Endothelial cell of umbilical vein (primary cell): Measurements from ENCODE around the gene ITPRIPL2. TPM values are rescaled to one million over a fixed set of nuclear protein-coding genes. Genes with fewer than 3 reads are reported as not detected.

Source experiments
- BruUV-seq: library from RNA; stranded (reverse); fragments of 400-500 nt; replicated peaks from 2 replicates; lab custom pipeline; 2021; lab: Mats Ljungman, UMichigan
- CTCF ChIA-PET: fragments of 300-600, 350-600 bp; sonication (Branson Sonifier 250); formaldehyde crosslinking; loops from one replicate; lab custom pipeline; 2021; ENCODE audit warnings: antibody characterized with exemption, inconsistent platforms; lab: Charles Lee
- POLR2A ChIA-PET: fragments of 300-600, 350-600 bp; sonication (Branson Sonifier 250); formaldehyde crosslinking; loops from one replicate; lab custom pipeline; 2021; ENCODE audit warnings: antibody characterized with exemption, inconsistent platforms; lab: Charles Lee
- DNase-seq: peaks from one replicate; pipeline ENCODE4 v3.0.0-alpha.2; 2011; ENCODE audit warnings: low read depth, low spot score
- FAIRE-seq: peaks from 2 replicates; lab custom pipeline; 2011; peaks lifted over from hg19 to GRCh38; lab: Jason Lieb, UNC
- H2AFZ ChIP-seq: 2 replicates; pipeline ENCODE4 v1.6.0; 2012; ENCODE audit warnings: low read depth, low read length, control low read depth, inconsistent platforms
- H3K27ac ChIP-seq: 2 replicates; pipeline ENCODE4 v1.5.1; 2011; ENCODE audit warnings: low read depth, mild to moderate bottlenecking, control low read depth, low read length, moderate library complexity; ENCODE audit not compliant: insufficient read depth
- H3K27me3 ChIP-seq, 2 experiments: 2 replicates each; pipeline versions ENCODE4 v1.6.0 to v1.6.1; 2011; ENCODE audit warnings: low read length in 2 of 2, mixed read lengths in 1 of 2; ENCODE audit not compliant: control insufficient read depth in 2 of 2, insufficient read depth in 2 of 2
- H3K36me3 ChIP-seq, 2 experiments: 2 replicates in 1 of 2; 3 replicates in 1 of 2; pipeline ENCODE4 v1.5.1; 2011; ENCODE audit warnings: low read length in 2 of 2, mild to moderate bottlenecking in 1 of 2, moderate library complexity in 1 of 2; ENCODE audit not compliant: control insufficient read depth in 2 of 2, insufficient read depth in 2 of 2; ENCODE audit errors: extremely low read depth in 1 of 2
- H3K4me1 ChIP-seq: 3 replicates; pipeline ENCODE4 v1.5.1; 2011; ENCODE audit warnings: mild to moderate bottlenecking, low read length; ENCODE audit not compliant: control insufficient read depth, insufficient read depth; ENCODE audit errors: extremely low read depth
- H3K4me2 ChIP-seq: 2 replicates; pipeline ENCODE4 v1.6.1; 2011; ENCODE audit warnings: low read length, control low read depth, mixed read lengths; ENCODE audit not compliant: insufficient read depth
- H3K4me3 ChIP-seq, 3 experiments: fragments of 200-600 bp in 1 of 3; sonication (generic), shearing (Covaris generic) in 1 of 3; replicated peaks in 1 of 3; 2 replicates each; pipeline ENCODE4 v1.5.1; 2011 to 2016; ENCODE audit warnings: control low read depth in 3 of 3, low read length in 3 of 3, mild to moderate bottlenecking in 2 of 3, inconsistent platforms in 1 of 3, low read depth in 1 of 3, moderate library complexity in 1 of 3; ENCODE audit not compliant: insufficient read depth in 1 of 3
- H3K79me2 ChIP-seq: 2 replicates; pipeline ENCODE4 v1.6.0; 2012; ENCODE audit warnings: low read length, inconsistent platforms; ENCODE audit not compliant: control insufficient read depth, insufficient read depth
- H3K9ac ChIP-seq: replicated peaks from 2 replicates; pipeline ENCODE3; 2011; ENCODE audit warnings: low read length, control low read depth; ENCODE audit not compliant: insufficient read depth; ENCODE audit errors: extremely low read depth
- H3K9me1 ChIP-seq: replicated peaks from 3 replicates; pipeline ENCODE4 v1.6.0; 2011; ENCODE audit warnings: mild to moderate bottlenecking, low read length; ENCODE audit not compliant: control insufficient read depth, insufficient read depth; ENCODE audit errors: extremely low read depth
- H3K9me3 ChIP-seq: replicated peaks from 2 replicates; pipeline ENCODE4 v1.5.1; 2012; ENCODE audit warnings: low read length, inconsistent platforms; ENCODE audit not compliant: control insufficient read depth, insufficient read depth
- H4K20me1 ChIP-seq: replicated peaks from 2 replicates; pipeline ENCODE3; 2011; ENCODE audit warnings: mild to moderate bottlenecking, low read length; ENCODE audit not compliant: control insufficient read depth, insufficient read depth; ENCODE audit errors: extremely low read depth
- CTCF ChIP-seq, 2 donors: IDR thresholded peaks; 1 replicate in 1 of 2; 2 replicates in 1 of 2; pipeline ENCODE4 v1.5.1; 2011; ENCODE audit warnings: low read length in 2 of 2, mild to moderate bottlenecking in 2 of 2, moderate library complexity in 2 of 2, control low read depth in 1 of 2, inconsistent platforms in 1 of 2, low read depth in 1 of 2; ENCODE audit not compliant: insufficient read depth in 1 of 2; ENCODE audit errors: extremely low read depth in 1 of 2
- EZH2 ChIP-seq: IDR thresholded peaks from 2 replicates; pipeline ENCODE4 v1.6.1; 2012; ENCODE audit warnings: borderline replicate concordance, low read depth, mild to moderate bottlenecking, moderate library complexity, low read length, inconsistent platforms; ENCODE audit not compliant: severe bottlenecking
- FOS ChIP-seq: IDR thresholded peaks from 2 replicates; pipeline ENCODE4 v1.6.1; 2011; ENCODE audit warnings: mild to moderate bottlenecking, low read length, moderate library complexity, borderline replicate concordance; ENCODE audit not compliant: insufficient read depth
- GATA2 ChIP-seq: IDR thresholded peaks from 2 replicates; pipeline ENCODE4 v1.7.0; 2011; ENCODE audit warnings: low read depth, mild to moderate bottlenecking, moderate library complexity, mixed read lengths, low read length; ENCODE audit not compliant: insufficient read length, insufficient read depth
- JUN ChIP-seq: IDR thresholded peaks from 2 replicates; pipeline ENCODE4 v1.6.1; 2011; ENCODE audit warnings: borderline replicate concordance, low read depth; ENCODE audit not compliant: insufficient read length, insufficient read depth
- MYC ChIP-seq: IDR thresholded peaks from one replicate; pipeline ENCODE4 v1.6.1; 2011; ENCODE audit warnings: mild to moderate bottlenecking, low read depth, low read length
- POLR2A ChIP-seq: IDR thresholded peaks from 2 replicates; pipeline ENCODE4 v1.6.1; 2012; ENCODE audit warnings: low read depth, mild to moderate bottlenecking, control low read depth, low read length
- POLR2AphosphoS5 ChIP-seq: IDR thresholded peaks from 2 replicates; pipeline ENCODE4 v1.6.1; 2012; ENCODE audit warnings: low read depth, mild to moderate bottlenecking, control low read depth, low read length, moderate library complexity; ENCODE audit not compliant: insufficient read depth
- dilution Hi-C: fragments of 300-500 bp; cut with MboI; formaldehyde crosslinking; loops from one replicate; pipeline ENCODE4 v1.15.0; 2019; ENCODE audit warnings: low sequenced_read_pairs; ENCODE audit not compliant: extremely low pct_ligation_motif_present
- intact Hi-C: fragments of 100-400 bp; cut with micrococcal nuclease; formaldehyde crosslinking; loops from one replicate; pipeline ENCODE4 v1.10.0; 2022
- polyA plus RNA-seq, 4 experiments: library from polyadenylated mRNA; depleted of rRNA in 3 of 4; stranded (reverse) in 3 of 4; unstranded in 1 of 4; fragments of >200 nt; gene quantifications; 2 replicates each; pipeline versions ENCODE4 v1.2.1 to v1.2.3, GENCODE V29; 2011 to 2012; ENCODE audit warnings: missing spikeins in 1 of 4
- total RNA-seq: library from RNA; stranded (reverse); gene quantifications from 2 replicates; pipeline ENCODE4 v1.2.3, GENCODE V29; 2021
- TF ChIP-seq, protein P1 (sequence below): IDR thresholded peaks from 2 replicates; pipeline ENCODE4 v1.6.1; 2011; ENCODE audit not compliant: insufficient read depth, insufficient read length

Gene ITPRIPL2
- total and polyA plus RNA-seq, 2 donors (not counting 3 experiments of a cell fraction or from before 2014, with no cell fraction given) = 10.9 to 40.8 TPM

- Histone ChIP-seq H3K4me2 (no peak overlapping the region), H3K9me1 (no peaks in the 10 kb centered on the region), H3K9ac (no peak overlapping the region), H3K27ac (no peak overlapping the region), H2AFZ (no peak overlapping the region), H3K4me1 (peaks cover 25% of the 10 kb centered on the region), H3K36me3 (no peaks in the 10 kb centered on the region), H3K4me3 (no peak overlapping the region), H4K20me1 (no peaks in the 10 kb centered on the region), H3K9me3 (no peaks in the 10 kb centered on the region), H3K79me2 (no peaks in the 10 kb centered on the region), H3K27me3 (no peaks in the 10 kb centered on the region)
- intact Hi-C loops (loop anchor here (5.0 kb wide), 1 partner anchor 34 kb away; the partner anchor contains the start of gene SYT17), dilution Hi-C loops (no loop called here)
- TF ChIP-seq POLR2AphosphoS5 (no peak), CTCF (IDR thresholded peaks at IDR 0.05; ENCODE audit: extremely low read depth in 1 of 2, insufficient read depth in 1 of 2, low read depth in 1 of 2, low read length in 2 of 2) (no peak), GATA2 (no peak), JUN (no peak), EZH2 (no peak), MYC (no peak), POLR2A (no peak), FOS (no peak)
- TF ChIP-seq, protein P1, sequence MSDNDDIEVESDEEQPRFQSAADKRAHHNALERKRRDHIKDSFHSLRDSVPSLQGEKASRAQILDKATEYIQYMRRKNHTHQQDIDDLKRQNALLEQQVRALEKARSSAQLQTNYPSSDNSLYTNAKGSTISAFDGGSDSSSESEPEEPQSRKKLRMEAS = no peak
- BruUV-seq = no TSS peak
- ChIA-PET CTCF (interaction anchor here (1.1 to 1.6 kb wide), 2 partner anchors 45 to 46 kb away, joined by 3 to 5 read pairs; no protein-coding TSS in a partner anchor), POLR2A (no interaction called here)
- no peak for DNase-seq
- no peak for FAIRE-seq
Observed at GRCh38 chr16:19133600-19133999, 19.8 kb downstream of the ITPRIPL2 start.
